Uterus (tissue), 2 donors: ENCODE results near the gene ZC3H12D.

Experiments used
- POLR2A ChIP-seq, 2 donors: fragments of 450-650 bp; IDR thresholded peaks; one replicate each; pipeline ENCODE4 v1.6.1; 2016; ENCODE audit warnings: antibody characterized with exemption in 2 of 2, mild to moderate bottlenecking in 1 of 2, moderate library complexity in 1 of 2
- TF ChIP-seq, protein P1 (sequence below), 4 experiments: fragments of 200-600 bp in 2 of 4; fragments of 450-650 bp in 2 of 4; sonication (generic) in 2 of 4; IDR thresholded peaks; one replicate each; pipeline ENCODE4 v1.5.1; 2016 to 2019; ENCODE audit warnings: antibody characterized with exemption in 4 of 4, mild to moderate bottlenecking in 2 of 4, moderate library complexity in 1 of 4

GRCh38 chr6:149456311-149457021, 28.3 kb downstream of the ZC3H12D start:
- TF ChIP-seq, protein P1, sequence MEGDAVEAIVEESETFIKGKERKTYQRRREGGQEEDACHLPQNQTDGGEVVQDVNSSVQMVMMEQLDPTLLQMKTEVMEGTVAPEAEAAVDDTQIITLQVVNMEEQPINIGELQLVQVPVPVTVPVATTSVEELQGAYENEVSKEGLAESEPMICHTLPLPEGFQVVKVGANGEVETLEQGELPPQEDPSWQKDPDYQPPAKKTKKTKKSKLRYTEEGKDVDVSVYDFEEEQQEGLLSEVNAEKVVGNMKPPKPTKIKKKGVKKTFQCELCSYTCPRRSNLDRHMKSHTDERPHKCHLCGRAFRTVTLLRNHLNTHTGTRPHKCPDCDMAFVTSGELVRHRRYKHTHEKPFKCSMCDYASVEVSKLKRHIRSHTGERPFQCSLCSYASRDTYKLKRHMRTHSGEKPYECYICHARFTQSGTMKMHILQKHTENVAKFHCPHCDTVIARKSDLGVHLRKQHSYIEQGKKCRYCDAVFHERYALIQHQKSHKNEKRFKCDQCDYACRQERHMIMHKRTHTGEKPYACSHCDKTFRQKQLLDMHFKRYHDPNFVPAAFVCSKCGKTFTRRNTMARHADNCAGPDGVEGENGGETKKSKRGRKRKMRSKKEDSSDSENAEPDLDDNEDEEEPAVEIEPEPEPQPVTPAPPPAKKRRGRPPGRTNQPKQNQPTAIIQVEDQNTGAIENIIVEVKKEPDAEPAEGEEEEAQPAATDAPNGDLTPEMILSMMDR (IDR thresholded peaks at IDR 0.05) = no peak
- TF ChIP-seq POLR2A (IDR thresholded peaks at IDR 0.05) = no peak
